NCI-H146 treated with DMSO at 0.1 percent for 48 hours (cell line): ENCODE data around the gene TWSG1.

Experiments
- DNase-seq: peaks from one replicate; lab custom pipeline; 2025; ENCODE audit not compliant: unreplicated experiment; lab: John Stamatoyannopoulos, UW

Gene TWSG1

GRCh38 chr18:9334329-9334972, at the start of gene TWSG1:
TSS of gene TWSG1 (plus strand) at chr18:9334773. CDS start at chr18:9337230, 2,457 bp downstream.
- peak; percentile 94 for DNase-seq

DNA sequence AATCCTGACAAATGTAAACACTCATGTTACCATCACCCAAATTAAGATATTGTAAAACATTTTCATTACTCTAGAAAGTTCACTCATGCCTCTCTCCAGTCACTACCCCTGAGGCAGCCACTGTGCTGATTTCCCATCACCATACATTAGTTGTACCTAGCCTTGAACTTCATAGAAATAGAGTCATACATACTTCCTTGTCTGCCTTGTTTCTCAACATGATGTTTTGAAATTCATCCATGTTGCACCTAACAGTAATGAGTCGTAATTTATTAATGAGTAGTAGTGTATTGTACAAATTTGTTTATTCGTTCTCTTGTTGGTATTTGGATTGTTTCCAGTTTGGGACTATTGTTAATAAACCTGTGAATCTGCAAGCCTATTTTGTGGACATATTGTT, 49.0 kb upstream of the TWSG1 start:
- DNase-seq: no peak

DNA sequence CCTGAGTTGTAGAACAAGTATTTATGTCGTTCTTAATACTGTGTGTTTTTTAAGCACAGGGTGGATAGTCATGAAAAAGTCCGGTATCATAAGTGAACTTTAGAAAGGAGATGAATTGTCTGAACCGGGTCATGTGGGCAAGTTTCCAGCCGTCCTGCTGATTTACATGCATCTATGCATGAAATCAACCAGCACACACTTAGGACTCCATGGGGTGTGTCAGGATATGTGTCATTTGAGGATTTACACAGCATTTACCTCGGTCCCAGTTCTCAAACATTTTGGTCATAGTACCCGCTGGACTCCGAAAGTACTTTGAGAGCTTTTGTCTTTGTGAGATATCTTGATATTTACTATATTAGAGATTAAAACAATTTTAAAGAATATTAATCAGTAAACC, 47.5 kb upstream of the TWSG1 start:
- DNase-seq: no peak

GRCh38 chr18:9289698-9290097, 44.9 kb upstream of the TWSG1 start:
- no peak for DNase-seq

GRCh38 chr18:9290156-9290555, 44.4 kb upstream of the TWSG1 start:
- DNase-seq: no peak

- DNase-seq: no peak
Measured at GRCh38 chr18:9292047-9292446, 42.5 kb upstream of the TWSG1 start.

GRCh38 chr18:9293948-9294347, 40.6 kb upstream of the TWSG1 start:
- no peak for DNase-seq

GRCh38 chr18:9296233-9297006, 38.2 kb upstream of the TWSG1 start:
- DNase-seq: no peak

DNA sequence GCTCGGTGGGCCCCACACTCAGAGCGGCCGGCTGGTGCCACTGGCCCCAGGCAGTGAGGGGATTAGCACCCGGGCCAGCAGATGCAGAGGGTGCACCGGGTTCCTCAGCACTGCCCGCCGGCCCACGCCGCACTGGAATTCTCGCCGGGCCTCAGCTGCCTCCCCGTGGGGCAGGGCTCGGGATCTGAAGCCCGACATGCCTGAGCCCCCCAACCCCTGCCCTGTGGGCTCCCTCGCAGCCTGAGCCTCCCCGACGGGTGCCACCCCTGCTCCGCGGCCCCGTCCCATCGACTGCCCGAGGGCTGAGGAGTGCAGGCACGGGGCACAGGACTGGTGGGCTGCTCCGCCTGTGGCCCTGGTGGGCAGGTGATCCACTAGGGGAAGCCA, 37.6 kb upstream of the TWSG1 start:
- no peak for DNase-seq

DNA sequence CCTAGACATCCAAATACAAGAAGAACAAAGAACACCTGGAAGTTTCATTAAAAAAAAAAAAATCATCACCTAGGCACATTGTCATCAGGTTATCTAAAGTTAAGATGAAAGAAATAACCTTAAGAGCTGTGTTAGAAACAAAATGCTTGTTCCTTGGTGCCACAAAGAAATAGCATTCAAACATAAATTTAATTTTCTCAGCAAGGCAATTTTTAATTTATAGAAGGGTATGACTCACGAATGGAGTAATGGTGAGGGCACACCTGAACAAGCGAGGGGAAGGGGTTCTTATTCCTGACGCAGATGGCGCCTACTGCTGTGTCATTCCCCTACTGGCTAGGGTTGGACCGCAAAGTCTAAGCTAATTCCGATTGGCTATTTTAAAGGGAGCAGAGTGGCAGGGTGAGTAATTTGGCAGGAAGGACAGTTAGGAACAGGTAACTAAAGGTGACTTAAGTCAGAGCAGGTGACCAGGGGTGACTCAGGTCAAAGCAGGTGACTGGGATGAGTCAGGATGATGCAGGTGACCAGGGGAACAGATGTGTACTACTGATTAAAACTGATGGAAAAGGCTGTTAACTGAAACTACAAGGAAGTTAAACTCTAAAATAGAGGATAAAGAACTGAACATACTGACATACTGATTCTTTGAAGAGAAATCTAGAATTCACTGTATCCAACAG, 30.0 kb upstream of the TWSG1 start:
- DNase-seq: no peak

DNA sequence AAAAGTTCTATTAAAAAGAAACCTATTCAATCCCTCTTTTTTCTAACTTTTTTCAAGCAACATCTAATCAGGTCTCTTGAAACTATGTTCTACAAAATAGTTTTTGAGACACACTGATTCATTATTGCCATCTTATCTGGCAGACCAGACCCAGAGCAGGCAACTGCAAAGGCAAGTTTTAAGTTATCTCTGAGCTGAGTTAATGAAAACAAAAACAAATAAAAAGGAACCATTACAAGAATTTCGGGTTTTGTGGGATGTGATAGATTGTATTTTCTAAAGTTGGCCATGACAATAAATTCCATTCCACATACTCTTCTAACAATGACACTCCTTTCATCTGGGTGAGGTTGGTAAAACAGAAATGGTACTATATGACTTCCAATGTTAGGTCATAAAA, 15.2 kb upstream of the TWSG1 start:
- no peak for DNase-seq

GRCh38 chr18:9321017-9321452, 13.5 kb upstream of the TWSG1 start:
- DNase-seq: no peak

DNA sequence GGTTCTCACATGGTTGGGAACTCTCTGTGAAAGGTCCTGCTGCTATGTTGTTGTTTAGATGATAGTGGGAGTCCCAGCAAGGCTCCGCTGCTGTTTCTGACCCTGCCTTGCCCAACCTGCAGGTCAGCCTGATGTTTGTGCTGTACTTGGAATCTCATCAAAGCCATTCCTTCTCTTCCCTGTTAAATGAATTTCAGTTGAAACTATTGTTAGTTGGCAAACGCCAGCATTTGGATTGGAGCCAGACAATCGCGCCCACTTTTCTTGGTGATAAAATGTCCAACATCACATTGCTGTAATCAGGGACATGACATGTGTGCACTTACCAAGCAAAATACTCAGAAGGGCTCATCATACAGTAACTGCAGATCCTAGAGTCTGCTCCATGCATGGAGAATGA, 12.8 kb upstream of the TWSG1 start:
- DNase-seq: no peak

DNA sequence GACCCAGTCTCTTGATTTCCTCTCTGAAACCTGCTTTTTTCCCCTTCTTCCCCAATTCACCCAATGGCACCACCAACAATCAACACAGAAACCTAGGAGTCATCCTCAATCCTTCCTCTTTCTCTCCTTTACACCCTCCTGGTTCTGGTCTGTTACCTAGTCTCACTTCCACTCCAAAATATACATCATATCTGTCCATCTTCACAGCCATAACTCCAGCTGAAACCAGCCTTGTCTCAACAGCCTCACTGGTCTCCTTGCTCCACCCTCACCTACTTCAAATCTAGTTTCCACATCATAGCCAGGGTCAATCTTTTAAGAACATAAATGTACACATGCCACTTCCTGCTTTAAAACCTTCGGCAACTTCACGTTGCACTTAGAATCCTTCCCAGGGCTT, 11.8 kb upstream of the TWSG1 start:
- no peak for DNase-seq

- DNase-seq: no peak
Measured at GRCh38 chr18:9323750-9324445, 10.7 kb upstream of the TWSG1 start.

DNA sequence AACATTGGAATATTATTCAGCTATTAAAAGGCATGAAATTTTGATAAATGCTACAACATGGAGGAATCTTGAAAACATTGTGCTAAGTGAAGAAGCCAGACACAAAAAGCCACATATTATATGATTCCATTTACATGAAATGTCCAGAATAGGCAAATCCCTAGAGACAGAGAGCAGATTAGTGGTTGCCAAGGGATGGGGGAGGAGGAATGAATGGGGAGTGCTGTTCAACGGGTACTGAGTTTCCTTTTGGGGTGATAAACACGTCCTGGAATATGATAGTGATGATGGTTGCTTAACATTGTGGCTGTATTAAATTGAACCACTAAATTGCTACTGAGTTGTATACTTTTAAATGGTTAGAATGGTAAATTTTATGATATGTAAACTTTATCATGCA, 8.9 kb upstream of the TWSG1 start:
- DNase-seq: no peak

DNA sequence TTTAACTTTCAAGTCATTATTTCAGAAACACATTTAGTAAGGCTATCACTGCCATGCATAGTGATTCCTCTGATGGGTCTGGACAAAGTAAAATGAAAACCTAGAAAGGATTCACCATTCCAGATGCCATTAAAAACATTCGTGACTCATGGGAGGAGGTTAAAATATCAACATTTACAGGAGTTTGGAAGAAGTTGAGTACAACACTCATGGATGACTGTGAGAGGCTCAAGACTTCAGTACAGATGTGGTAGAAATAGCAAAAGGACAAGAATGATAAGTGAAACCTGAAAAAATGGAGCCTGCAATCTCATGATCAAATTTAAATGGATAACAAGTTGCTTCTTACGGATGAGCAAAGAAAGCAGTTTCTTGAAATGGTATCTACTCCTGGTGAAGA, 5.8 kb upstream of the TWSG1 start:
- no peak for DNase-seq

- no peak for DNase-seq
Measured at GRCh38 chr18:9329471-9329870, 5.1 kb upstream of the TWSG1 start.

GRCh38 chr18:9330419-9330818, 4.2 kb upstream of the TWSG1 start:
- DNase-seq: no peak

DNA sequence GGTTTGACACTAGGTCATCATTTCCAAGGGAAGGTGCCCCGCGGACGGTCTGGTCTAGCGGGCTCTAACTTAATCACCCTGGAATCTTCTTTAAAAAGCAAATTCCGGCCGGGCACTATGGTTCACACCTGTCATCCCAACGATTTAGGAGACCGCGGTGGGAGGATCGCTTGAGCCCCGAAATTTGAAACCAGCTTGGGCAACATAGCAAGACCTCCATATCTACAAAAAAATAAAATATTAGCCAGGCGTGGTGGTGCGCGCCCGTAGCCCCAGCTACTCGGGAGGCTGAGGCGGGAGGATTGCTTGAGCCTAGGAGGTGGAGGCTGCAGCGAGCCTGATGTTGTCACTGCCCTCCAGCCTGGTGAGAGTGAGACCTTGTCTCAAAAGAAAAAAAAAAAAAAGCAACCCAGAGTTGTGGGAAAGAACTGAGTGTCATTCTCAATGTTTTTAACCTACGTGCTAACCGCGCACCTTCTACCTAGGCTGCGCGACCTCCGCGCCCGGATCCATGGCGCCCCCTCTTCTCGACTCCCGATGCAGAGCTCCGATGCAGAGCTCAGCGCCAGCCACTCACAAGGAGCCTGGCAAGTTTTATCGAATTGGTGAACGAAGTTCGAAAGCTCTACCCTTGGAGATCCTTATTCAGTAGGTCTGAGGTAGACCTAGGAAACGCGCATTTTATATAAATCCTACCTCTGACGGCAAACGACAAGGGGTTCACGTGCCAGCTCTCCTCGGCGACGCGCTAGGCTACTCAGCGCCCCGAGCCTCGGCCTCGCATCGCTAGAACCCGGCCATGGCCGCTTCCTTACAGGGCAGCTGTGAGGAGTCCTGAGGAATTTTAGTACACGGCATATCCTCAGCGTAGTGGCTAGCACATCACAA, 888 bp upstream of the TWSG1 start:
- DNase-seq: no peak
